Activated CD4-positive, alpha-beta T cell treated with anti-CD3 and anti-CD28 coated beads, Interleukin-2, amount 50 U/mL, for 4 hours (primary cell): ENCODE results near the gene CAB39.

Source experiments
- DNase-seq, 2 experiments: peaks; one replicate each; pipeline ENCODE4 v3.0.0-alpha.2; 2020

Gene CAB39

GRCh38 chr2:230712443-230713330, at the start of gene CAB39:
Gene CAB39 (plus strand): TSS chr2:230712842. CDS start chr2:230760002, 47,160 bp downstream.
- peak; percentile 73 to 79 for DNase-seq

- DNase-seq = no peak
These were observed 48.5 kb upstream of the CAB39 start for GRCh38 chr2:230664128-230664527.

GRCh38 chr2:230664844-230665243, 47.8 kb upstream of the CAB39 start:
- no peak for DNase-seq

- DNase-seq = no peak
These were observed 47.4 kb upstream of the CAB39 start for GRCh38 chr2:230665263-230665691.

- DNase-seq = no peak
These were observed 46.2 kb upstream of the CAB39 start for GRCh38 chr2:230666446-230666845.

GRCh38 chr2:230666885-230667712, 45.5 kb upstream of the CAB39 start:
- no peak for DNase-seq

- DNase-seq = peak in 1 of 2 experiments; percentile 28
These were observed 44.3 kb upstream of the CAB39 start for GRCh38 chr2:230668184-230668938.

GRCh38 chr2:230668939-230669303, 43.7 kb upstream of the CAB39 start:
- no peak for DNase-seq

GRCh38 chr2:230669386-230669950, 43.2 kb upstream of the CAB39 start:
- no peak for DNase-seq

- DNase-seq = no peak
These were observed 41.5 kb upstream of the CAB39 start for GRCh38 chr2:230671117-230671516.

- DNase-seq = no peak
These were observed 39.8 kb upstream of the CAB39 start for GRCh38 chr2:230672836-230673235.

- no peak for DNase-seq
These were observed 38.2 kb upstream of the CAB39 start for GRCh38 chr2:230674401-230674800.

GRCh38 chr2:230674966-230675672, 37.5 kb upstream of the CAB39 start:
- no peak for DNase-seq

GRCh38 chr2:230676546-230676945, 36.1 kb upstream of the CAB39 start:
- DNase-seq = no peak

- DNase-seq = no peak
These were observed 35.3 kb upstream of the CAB39 start for GRCh38 chr2:230677201-230677946.

- DNase-seq = no peak
These were observed 34.6 kb upstream of the CAB39 start for GRCh38 chr2:230678018-230678417.

- DNase-seq = no peak
These were observed 34.2 kb upstream of the CAB39 start for GRCh38 chr2:230678451-230678850.

GRCh38 chr2:230680463-230681170, 32.0 kb upstream of the CAB39 start:
- DNase-seq = no peak

- no peak for DNase-seq
These were observed 31.5 kb upstream of the CAB39 start for GRCh38 chr2:230681171-230681545.

- no peak for DNase-seq
These were observed 30.1 kb upstream of the CAB39 start for GRCh38 chr2:230682546-230682945.
